Stimulated activated CD4-positive, alpha-beta T cell treated with anti-CD3 and anti-CD28 coated beads, Interleukin-15, amount 100 ng/mL, for 24 hours (primary cell): ENCODE measurements around the gene MPI.
A peak's percentile ranks its signal among the peaks of the same experiment; 100 is the strongest.

ENCODE experiments used
- DNase-seq: peaks from one replicate; pipeline ENCODE4 v3.0.0-alpha.2; 2020

MPI gene, protein sequence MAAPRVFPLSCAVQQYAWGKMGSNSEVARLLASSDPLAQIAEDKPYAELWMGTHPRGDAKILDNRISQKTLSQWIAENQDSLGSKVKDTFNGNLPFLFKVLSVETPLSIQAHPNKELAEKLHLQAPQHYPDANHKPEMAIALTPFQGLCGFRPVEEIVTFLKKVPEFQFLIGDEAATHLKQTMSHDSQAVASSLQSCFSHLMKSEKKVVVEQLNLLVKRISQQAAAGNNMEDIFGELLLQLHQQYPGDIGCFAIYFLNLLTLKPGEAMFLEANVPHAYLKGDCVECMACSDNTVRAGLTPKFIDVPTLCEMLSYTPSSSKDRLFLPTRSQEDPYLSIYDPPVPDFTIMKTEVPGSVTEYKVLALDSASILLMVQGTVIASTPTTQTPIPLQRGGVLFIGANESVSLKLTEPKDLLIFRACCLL

DNA sequence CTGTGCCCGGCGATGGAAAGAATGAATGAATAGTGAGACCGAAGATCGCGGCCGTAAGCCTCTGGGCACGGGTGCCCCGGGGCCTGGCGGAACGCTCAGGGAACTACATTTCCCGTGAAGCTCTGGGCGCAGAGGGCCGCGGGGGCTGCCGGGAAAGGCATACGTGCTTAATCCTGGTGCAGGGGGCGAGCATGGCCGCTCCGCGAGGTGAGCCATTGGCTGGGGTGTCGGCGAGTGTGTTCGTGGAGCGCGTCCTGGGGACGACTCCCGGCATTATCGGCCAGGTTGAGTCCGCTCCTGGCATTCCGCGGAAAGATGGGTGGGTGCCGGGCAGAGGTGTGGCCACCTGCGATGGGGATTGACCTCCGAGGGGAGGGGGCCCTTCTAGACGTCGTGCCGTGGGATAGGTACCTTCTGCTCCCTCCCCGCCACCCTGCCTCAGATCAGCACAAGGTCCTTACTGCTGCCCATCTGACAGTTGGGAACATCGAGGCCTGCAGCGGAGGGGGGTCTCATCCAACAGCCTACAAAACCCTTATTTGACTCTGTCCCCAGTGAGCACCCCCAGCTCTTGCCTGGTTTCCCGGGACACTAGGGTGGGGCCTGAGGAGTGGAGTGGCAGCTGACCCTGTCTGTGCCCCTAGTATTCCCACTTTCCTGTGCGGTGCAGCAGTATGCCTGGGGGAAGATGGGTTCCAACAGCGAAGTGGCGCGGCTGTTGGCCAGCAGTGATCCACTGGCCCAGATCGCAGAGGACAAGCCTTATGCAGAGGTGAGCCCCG lies at the start of gene MPI:
MPI (plus strand) TSS at position 160 of the 782 bp plus-strand sequence; CDS start at position 192, 32 bp downstream.
- DNase-seq: peak; percentile 95

DNA sequence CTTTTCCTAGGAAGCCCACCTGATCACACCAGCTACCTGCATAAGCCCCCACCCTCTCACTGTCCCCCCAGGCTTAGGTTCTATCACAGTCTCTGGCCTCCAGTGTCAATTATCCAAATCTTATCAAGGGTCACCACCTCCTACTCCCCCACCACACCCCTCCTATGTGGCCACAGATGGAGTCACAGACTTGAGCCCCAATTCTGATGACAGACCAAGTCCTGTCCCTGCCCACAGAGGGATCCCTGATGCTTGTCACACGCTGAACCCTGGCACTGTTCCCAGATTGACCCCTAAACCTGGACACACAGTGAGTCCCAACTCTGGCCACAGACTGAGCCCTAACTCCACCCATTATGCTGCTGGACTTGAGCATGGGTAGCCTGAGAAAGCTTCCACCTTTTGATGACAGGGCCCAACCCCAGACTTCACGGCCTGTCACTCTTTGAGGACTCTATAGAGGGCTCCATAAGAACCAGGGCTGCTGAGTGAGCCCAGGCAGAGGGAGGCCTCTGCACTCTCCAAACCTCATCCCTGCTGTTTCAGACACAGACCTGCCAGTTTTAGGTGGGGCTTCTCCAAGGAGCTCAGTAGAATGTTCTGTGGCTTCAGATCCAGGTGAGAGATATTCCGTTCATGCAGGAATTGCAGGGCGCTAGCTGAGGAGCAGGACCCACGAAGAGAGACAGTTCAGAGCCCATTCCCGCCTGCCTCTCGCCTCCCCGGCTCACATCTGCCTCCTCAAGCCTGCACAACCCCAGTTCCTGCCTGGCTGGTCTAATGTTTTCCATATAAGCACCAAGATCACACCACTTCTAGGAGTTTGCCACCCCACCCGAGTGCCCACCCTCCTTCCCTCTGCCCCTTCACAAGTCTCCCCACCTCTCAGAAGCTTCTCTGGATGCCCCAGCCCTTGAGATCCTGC lies 48.7 kb upstream of the MPI start:
- DNase-seq: no peak

DNA sequence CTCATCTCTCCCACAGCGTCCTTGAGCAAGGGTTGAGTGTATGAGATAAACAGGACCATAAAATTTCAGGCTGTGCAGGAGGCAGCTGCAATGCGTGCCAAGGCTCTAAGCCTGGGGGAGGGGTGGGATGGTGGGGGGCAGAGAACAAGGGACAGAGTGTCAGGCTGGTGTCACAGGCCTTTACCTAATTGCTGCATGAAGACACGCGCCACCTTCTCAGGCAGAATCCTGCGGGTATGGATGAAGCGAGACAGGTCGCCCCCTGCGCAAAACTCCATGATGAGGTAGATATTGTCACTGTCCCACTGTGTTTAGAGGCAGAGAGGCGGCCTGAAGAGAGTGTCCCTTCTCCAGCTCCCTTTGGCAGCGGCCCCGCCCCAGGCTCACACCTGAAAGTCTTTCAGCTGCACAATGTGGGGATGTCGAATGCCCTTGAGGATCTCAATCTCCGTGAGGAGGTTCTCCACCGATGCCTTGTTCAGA lies 47.9 kb upstream of the MPI start:
- no peak for DNase-seq

DNA sequence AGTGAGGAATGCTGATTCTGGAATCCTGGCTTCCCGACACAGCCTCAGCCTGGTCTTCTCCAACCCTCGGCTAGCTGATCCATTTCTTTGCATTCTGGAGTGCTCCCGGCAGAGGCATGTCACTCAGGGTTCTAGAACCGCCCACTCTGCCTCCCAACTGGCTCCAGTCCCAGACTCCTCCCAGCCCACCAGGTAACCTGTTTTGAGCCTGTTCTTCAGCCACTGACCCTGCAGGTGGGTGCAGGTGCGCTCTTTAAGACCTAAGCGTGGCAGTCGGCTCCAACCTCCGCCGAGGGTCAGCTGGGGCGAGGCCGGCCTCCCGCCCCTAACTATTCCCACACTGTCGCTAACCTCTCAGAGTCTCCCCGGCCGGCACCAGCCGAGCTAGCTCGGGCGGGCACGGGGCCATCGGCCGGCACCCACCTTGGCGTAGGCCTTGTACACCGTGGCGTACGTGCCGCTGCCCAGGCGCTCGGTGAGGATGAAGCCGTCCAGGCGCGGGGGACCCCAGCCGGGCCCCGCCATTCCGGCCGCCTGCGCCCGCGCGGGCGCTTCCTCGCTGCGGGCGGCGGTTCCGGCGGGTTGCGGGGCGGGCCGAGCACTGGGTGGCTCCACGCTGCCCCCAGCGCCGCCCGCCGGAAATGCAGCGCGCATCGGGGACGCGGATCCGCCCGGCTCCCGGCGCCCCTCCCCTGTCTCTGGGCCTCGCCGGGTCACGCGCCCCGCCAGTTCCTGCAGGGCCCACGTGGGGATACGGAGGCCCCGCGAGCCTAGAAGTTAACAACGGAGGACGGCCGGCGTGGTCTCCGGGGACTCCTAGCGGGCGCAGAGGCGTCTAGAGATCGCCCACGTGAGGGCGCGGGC lies 47.0 kb upstream of the MPI start, which contains the start of gene ULK3:
ULK3 (minus strand) TSS at position 576 of the 864 bp plus-strand sequence; CDS start at position 525, 51 bp downstream.
- peak; percentile 95 for DNase-seq

DNA sequence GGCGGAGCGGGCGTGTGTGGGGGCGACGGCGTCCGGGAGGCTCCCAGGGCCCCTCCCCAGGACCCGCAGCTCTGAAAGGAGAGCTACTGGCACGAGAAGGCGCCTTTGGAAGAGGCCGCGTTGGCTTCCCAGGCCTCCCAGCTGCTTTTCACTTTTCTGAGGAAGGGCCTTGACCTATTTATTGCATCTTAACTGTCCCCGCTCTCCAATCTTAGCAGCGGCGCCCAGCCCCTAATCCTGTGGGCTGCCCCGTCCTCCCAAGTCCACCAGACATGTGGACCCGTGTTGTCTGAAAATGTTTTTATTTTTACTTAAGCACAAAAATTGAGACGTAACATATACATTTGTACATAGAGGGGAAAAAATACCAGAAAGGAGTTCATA lies 46.4 kb upstream of the MPI start:
- DNase-seq: no peak

DNA sequence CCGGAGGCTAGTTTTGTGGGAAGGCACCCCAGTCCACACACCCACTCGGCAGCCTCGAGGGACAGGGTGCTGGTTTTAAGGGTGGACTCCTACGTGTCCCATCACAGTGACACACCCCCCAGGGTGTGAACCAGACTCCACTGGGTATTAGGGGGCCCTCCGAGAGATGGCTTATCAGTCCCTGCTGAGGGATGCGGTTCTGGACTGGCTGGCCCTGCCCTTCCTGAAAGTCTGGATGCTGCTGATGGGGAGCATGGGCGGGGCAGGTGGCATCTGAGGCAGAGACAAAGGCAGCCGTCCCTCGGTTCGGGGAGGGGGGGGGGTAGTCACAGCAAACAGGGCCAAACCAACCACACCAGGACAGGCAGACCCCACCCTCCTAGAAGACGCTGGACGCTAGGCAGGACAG lies 45.9 kb upstream of the MPI start:
- peak; percentile 25 for DNase-seq

DNA sequence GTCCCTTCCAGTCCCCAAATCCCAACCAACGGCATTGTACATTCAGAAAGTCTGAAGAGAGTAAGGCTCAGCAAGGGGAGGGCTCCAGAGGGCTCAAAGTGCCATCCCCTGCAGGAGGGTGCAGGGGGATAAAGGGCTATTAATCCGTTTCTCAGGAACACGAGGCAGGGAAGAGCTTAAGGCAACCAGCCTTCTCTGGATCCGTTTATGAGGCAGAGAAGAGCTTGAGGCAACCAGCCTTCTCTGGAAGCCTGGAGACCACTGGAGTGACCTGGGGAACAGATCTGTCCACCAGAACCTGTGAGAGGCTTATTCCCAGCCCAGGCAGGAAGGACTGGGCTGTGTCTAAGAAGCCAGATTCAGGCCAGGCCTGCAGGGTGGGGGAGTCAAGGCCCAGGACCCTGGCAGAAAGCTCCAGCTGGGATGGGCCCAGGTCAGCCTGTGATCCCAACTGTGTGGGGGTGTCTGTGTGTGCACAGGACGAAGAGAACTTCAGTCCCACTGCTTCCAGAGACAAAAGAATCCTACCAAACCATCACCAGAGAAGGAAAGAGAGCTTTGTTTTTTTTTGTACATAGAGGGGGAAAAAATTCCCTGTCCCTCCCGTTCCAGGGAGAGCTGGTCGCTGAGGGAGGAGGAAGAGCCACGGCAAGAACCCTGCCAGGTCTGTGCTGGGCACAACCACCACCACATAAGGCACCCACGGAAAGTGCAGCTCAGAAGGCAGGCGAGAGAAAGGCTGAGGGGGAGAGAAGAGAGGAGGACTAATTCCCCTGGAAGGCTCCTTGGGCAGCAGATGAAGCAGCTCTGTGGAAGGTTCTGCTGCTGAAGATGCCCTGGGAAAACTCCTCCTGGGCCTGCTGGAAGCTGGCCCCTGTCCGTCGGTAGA lies 45.3 kb upstream of the MPI start:
- DNase-seq: no peak

DNA sequence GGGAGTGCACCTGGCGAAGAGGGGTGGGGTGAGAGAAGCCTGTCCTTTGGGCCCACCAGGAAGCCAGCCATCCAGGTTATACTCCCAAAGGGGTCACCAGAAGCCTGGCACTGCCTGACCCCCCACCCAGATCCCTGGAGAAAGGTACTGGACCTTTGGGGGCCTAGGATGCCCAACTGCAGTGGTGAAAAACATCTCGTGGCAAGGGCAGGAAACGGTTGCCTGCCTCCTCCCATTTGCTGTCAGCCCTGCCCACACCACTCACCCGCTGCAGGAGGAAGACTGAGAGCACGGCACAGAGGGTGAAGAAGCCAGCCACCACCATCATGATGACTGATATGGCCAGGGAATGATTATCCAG lies 44.7 kb upstream of the MPI start:
- peak; percentile 70 for DNase-seq

DNA sequence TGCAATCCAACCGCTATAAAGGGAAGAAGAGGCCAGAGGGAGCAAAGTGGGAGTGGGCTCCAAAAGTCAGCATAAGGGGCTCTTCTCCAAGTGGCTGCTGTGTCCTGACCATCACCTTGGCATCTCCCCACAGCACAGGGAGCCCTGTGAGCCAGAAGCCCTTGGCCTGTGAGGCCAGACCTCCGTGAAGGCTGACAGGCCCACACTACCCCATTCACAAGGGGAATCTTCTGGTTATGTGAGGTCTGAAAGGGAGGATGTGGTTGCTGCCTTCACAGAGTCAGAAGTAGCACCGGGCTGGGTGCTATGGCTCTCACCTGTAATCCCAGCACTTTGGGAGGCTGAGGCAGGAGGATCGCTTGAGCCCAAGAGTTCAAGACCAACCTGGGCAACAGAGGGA lies 44.3 kb upstream of the MPI start:
- peak; percentile 26 for DNase-seq

DNA sequence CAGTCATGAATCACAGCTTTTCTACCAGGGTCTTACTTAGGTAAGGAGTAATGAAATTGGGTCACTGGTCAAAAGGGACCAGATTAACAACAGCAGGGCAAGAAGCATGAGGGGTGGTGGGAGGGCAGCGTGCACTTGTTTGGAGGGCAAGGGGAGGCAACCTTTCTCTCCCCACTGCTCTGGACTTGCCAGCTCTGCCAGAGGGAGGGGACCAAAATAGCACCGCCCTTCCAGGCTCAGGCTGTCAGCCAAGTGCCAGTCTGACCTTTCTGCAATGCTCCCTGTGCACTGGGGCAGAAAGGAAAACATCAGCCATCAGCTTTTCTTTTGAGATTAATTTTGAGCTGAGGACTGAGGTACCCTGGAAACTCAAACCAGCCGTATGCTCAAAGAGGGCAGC lies 42.4 kb upstream of the MPI start:
- no peak for DNase-seq

DNA sequence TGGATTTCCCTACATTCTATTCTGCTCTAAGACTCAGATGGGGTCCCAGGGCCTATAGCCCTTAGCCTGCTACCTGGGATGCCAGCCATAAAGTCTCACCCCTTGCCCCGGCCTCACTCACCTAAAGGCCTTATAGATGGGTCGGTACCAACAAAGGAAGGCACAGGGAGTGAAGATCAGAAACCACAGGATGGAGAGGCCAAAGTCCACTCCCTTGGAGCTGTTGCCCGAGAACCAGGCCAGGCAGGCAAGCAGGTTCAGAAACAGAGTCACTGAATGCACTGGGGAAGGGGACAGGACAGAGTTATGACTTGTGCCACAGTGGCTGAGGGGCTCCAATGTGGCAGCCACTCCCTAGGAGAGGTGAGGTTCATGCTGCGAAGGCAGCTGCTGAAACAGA lies 39.4 kb upstream of the MPI start:
- no peak for DNase-seq

DNA sequence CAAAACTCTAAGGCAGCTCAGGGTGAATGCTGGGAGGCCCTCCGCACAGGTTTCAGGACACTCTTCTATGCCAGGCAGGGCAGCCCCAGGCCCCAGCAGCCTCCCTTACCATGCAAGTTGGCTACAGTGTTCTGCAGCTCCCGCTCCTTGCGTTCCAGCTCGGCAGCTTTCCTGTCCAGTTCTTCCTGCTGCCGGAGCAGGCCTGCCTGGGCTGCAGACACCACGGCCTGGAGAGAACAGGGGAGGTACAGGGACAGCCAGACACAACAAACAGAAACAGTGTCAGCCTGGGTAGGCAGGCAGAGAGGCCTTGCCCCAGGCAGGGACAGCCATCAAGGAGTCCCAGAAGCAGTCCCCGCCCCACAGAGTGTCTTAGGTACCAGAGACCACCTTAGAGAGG lies 37.9 kb upstream of the MPI start:
- DNase-seq: no peak

DNA sequence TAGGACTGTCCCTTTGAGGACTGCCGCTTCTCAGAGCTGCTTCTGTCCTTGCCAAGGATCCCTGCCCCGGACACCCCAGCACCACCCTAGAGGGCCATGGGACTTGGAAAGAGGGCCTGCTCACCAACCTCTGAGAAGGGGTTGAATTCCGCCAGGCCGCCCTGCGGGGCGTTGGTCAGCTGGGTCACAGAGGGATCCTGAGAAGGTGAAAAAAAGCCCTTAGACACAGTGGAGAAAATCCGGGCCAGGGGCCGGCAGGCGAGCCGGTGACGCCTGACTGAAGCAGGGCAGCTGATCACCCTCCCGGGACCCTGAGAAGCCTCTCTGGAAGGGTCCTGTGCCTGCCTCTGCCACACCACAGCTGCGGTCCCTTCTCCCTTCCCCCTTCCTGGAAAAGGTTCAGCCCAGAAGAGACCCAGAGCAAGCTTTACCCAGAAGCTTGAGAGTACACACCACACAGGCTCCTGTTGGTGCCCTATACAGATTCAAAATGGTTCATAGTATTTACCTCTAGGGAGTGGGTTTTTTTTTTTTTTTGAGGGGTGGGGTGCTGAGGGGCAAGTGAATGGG lies 35.3 kb upstream of the MPI start:
- no peak for DNase-seq

DNA sequence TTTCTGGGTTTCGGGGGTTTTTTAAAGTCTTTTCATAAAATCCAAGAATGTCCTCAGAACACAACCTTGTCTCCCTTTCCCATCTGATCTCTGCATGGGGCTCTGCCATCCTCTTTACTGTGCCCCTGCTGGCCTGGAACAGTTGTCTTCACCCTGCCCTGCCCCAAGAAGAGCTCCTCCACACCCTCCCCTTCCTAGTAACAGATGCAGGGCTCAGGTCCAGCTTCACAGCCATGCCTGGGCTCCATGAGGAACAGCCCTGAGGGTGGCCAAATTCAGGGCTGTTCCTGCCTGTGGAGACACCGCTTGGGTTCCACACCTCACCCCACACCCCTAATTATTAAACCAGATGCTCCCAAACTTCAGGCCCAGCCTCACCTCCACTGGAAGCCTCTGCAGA lies 34.0 kb upstream of the MPI start:
- DNase-seq: no peak

DNA sequence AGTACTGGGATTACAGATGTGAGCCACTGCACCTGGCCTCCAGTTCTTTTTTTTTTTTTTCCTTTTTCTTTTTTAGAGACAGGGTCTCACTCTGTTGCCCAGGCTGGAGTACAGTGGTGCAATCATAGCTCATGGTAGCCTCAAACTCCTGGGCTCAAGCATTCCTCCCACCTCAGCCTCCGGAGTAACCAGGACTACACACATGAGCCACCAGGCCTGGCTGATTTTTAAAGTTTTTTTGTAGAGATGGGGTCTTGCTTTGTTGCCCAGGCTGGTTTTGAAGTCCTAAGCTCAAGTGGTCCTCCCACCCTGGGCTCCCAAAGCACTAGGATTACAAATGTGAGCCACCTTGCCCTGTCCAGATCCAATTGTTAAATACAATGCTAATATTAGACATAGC lies 33.3 kb upstream of the MPI start:
- no peak for DNase-seq

DNA sequence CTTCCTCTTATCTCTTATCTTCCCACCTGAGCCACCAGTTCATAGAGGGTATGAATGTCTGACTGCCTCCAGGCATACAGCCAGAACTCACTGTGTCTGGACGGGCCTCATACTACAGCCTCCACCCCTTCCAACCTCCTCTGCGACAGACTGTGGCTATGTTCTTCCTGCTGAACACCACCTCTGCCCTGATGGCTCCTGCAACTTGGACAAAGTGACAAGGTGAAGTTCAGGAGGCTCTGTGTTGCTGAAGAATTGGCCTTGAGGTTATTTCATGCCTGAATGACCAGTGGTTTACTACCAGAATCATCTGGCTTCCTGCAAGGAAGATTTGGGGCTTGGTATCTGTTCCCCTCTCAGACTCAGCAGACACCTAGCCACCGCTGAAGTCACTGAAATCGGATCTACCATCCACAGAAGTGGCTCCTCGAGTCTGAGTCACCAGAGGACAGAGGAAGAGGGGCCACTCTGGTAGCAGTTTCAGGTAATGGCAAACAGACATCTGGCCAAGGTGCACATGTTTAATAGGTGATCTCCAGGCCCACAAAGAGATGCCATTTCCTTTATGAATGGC lies 32.7 kb upstream of the MPI start:
- no peak for DNase-seq

DNA sequence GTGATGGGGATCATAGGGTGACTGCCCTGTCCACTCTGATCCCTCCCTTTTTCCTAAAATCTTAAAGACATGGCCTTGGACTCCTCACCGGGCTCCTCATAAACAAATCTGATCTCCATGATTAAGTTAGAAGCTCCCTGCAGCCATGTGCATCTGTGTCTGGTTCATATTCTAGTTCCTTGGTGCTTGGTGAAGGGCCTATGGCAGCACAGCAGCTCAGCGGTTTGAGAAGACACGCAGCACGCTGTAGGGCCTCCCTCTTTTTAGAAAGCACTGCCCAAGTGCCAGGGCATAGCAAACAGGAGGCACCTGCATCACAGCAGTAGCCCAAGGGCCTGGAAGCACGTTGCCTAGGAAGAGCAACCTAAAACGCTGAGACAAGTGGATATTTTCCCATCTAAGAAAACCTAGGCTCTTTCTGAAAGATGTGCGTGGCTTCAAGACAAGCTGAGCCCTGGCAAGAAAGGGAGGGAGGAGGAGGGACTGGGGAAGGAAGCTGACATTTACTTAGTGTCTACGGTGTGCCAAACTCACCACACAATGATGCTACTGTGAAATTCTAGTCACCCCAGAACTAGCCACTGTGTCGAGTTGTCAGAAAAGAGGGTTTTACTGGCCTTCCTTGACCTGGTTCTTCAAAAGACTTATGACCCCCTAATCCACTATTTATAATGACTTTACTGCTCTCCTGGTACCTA lies 32.0 kb upstream of the MPI start:
- DNase-seq: no peak

DNA sequence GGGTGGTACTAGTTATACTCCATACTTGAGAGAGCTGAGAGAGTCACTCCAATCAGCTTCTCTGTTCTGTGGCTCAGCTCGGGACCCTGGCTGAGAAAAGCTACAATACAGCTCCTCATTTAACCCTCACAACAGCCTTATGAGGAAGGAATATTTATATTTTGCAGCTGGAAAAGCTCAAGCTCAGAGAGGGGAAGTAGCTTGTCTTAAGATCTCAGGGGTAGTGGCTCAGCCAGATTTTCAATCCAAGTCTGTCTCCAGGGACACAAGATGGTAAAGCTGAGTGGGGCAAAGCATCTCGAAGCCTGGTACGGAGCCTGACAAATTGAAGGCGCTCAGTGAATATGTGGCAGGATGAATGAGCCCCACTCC lies 31.5 kb upstream of the MPI start:
- no peak for DNase-seq

DNA sequence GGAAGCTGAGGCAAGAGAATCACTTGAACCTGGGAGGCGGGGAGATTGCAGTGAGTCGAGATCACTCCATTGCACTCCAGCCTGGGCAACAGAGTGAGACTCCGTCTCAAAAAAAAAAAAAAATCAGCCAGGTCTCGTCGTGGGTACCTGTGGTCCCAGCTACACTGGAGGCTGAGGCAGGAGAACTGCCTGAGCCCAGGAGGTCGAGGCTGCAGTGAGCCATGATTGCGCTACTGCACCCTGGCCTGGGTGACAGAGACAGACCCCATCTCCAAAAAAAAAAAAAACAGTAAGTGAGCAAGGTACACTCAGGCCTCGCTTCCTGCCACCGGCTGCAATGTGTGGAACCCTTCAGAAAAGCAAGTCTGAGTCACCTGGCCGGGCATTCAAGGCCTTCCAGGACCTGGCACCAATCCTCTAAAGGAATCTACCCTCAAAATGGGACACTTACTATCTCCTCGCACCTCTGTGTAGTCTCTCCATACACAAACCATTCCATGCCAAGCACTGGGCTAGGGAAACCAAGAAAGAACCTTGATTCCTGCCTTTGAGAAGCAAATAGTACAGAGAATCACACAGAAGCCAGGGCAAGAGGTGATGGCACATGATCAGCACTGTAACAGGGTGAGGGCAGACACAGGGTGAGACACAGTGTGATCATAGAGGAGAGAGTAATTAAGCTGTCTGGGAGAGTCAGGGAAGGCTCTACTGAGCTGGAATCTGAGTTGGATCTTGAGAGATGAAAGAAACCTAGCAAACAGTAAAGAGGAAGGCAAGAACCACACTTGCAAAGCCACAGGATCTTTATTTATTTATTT lies 26.4 kb upstream of the MPI start:
- DNase-seq: no peak
